HL-60 (cell line): ENCODE measurements around the gene SGMS1.
"Not testable (repeated sequence)": the region's sequence is repeated elsewhere in the genome, so short reads cannot be mapped to it uniquely, and the experiment has no call there.

Experiments
- REST ChIP-seq: IDR thresholded peaks from 2 replicates; pipeline ENCODE4 v1.6.1; 2012; ENCODE audit warnings: low read depth; ENCODE audit not compliant: insufficient replicate concordance
- TF ChIP-seq, protein P1 (sequence below): IDR thresholded peaks from one replicate; pipeline ENCODE4 v1.5.1; 2011; ENCODE audit warnings: low read length, control low read depth, inconsistent platforms; ENCODE audit not compliant: insufficient read depth

DNA sequence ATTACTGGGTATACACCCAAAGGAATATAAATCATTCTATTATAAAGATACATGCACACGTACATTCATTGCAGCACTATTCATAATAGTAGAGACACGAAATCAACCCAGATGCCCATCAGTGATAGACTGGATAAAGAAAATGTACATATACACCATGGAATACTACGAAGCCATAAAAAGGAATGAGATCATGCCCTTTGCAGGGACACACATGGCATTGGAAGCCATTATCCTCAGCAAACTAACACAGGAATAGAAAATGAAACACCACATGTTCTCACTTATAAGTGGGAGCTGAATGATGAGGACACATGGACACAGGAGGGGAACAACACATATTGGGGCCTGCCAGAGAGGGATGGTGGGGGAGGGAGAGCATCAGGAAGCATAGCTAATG lies 74.6 kb downstream of the SGMS1 start:
- TF ChIP-seq, protein P1, sequence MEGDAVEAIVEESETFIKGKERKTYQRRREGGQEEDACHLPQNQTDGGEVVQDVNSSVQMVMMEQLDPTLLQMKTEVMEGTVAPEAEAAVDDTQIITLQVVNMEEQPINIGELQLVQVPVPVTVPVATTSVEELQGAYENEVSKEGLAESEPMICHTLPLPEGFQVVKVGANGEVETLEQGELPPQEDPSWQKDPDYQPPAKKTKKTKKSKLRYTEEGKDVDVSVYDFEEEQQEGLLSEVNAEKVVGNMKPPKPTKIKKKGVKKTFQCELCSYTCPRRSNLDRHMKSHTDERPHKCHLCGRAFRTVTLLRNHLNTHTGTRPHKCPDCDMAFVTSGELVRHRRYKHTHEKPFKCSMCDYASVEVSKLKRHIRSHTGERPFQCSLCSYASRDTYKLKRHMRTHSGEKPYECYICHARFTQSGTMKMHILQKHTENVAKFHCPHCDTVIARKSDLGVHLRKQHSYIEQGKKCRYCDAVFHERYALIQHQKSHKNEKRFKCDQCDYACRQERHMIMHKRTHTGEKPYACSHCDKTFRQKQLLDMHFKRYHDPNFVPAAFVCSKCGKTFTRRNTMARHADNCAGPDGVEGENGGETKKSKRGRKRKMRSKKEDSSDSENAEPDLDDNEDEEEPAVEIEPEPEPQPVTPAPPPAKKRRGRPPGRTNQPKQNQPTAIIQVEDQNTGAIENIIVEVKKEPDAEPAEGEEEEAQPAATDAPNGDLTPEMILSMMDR: not testable (repeated sequence)
- not testable (repeated sequence) for TF ChIP-seq REST
